ENCODE data around the gene ZNF599. TPM values are rescaled to one million over a fixed set of nuclear protein-coding genes. Genes with fewer than 3 reads are reported as not detected.

Gene ZNF599
- total RNA-seq, 1 donor, result 6.7 TPM

DNA sequence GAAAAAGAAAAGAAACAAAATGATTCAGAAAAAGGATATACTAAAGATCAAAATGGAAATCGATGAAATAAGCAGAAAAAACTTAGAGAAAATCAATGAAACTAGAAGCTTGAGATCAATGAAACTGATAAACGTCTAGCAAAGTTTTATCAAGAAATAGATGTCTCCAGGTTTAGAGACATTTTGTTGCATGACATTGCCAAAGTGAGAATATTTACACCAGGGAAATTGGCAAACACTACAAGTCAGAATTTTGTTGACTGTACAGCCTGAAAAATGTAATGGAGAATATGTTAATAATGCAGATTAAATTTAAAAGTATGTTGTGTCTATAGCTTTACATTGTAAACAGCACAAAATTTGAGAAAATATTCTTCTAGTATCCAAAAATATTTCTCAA is 5.3 kb upstream of the ZNF599 start:
- no peak overlapping the region for H3K4me3 ChIP-seq (ENCODE audit: low read depth, low read length)
- no peak for DNase-seq (ENCODE audit: low read depth)
- no peak for TF ChIP-seq CTCF (IDR thresholded peaks at IDR 0.05; ENCODE audit: insufficient read depth, low read length)

GRCh38 chr19:34774857-34775256 is 1.8 kb upstream of the ZNF599 start:
- DNase-seq (ENCODE audit: low read depth), result no peak
- no peak overlapping the region for H3K4me3 ChIP-seq (ENCODE audit: low read depth, low read length)
- TF ChIP-seq CTCF (IDR thresholded peaks at IDR 0.05; ENCODE audit: insufficient read depth, low read length), result no peak

- peak overlapping the region; percentile 94 for H3K4me3 ChIP-seq (ENCODE audit: low read depth, low read length)
- TF ChIP-seq CTCF (IDR thresholded peaks at IDR 0.05; ENCODE audit: insufficient read depth, low read length), result no peak
- no peak for DNase-seq (ENCODE audit: low read depth)
Measured at GRCh38 chr19:34773555-34773864, 495 bp upstream of the ZNF599 start.

- no peak for DNase-seq (ENCODE audit: low read depth)
- TF ChIP-seq CTCF (IDR thresholded peaks at IDR 0.05; ENCODE audit: insufficient read depth, low read length), result no peak
- no peak overlapping the region for H3K4me3 ChIP-seq (ENCODE audit: low read depth, low read length)
Measured at GRCh38 chr19:34767951-34768350, 5.1 kb downstream of the ZNF599 start.

DNA sequence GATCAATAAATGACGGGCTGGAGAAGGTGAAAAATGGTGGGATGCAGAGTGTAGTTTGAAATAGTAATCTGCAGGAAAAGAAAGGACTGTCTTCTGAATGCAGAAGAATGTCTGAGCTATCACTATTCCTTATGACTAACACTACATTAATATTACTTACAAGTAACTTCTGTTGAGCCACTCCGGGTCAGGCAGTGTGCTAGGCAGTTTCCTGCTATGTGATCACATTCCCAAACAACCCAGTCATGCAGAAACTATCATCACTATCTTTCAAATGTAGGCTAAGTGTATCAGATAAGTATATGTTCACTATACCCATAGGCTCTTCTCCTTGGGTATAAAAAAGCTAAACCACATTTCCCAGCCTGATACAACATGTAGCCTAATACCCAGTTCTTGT is 6.6 kb downstream of the ZNF599 start:
- no peak for TF ChIP-seq CTCF (IDR thresholded peaks at IDR 0.05; ENCODE audit: insufficient read depth, low read length)
- no peak for DNase-seq (ENCODE audit: low read depth)
- H3K4me3 ChIP-seq (ENCODE audit: low read depth, low read length), result no peak overlapping the region

DNA sequence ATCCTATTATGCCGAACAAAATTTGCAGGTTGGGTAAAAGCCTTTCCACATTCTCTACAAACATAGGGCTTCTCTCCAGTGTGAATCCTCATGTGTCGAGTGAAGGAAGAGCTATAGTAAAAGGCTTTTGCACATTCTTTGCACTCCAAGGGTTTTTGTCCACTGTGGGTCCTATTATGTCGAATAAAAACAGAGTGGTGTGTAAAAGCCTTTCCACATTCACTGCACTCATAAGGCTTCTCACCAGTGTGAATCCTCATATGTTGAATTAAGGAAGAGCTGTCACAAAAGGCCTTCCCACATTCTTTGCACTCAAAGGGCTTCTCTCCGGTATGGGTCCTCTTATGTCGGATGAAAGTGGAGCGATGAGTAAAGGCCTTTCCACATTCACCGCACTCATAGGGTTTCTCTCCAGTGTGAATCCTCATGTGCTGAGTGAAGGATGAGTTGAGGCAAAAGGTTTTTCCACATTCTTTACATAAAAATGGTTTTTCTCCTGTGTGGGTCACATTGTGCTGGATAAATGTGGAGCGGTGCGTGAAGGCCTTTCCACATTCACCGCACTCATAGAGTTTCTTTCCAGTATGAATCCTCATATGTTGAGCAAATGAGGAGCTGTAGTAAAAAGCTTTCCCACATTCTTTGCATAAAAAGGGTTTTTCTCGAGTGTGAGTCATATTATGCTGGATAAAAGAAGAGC is 13.6 kb downstream of the ZNF599 start:
- no peak for DNase-seq (ENCODE audit: low read depth)
- H3K4me3 ChIP-seq (ENCODE audit: low read depth, low read length), result no peak overlapping the region
- no peak for TF ChIP-seq CTCF (IDR thresholded peaks at IDR 0.05; ENCODE audit: insufficient read depth, low read length)

DNA sequence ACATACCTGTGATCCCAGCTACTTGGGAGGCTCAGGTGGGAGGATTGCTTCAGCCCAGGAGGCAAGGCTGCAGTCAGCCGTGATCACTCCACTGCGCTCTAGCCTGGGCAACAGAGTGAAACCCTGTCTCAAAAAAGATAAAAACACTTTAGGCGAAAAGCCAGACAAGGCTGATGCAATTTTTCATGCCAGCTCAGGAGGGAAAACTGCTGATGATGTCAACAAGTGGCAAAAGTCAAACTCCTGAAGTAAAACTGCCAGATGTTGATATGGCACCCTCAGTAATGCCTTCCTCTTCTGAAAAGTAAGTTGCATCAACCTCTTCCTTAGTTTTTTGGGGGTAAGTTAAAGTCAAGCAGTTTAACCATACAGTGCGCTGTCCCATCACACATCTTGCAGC is 15.6 kb downstream of the ZNF599 start:
- DNase-seq (ENCODE audit: low read depth), result no peak
- H3K4me3 ChIP-seq (ENCODE audit: low read depth, low read length), result no peak overlapping the region
- no peak for TF ChIP-seq CTCF (IDR thresholded peaks at IDR 0.05; ENCODE audit: insufficient read depth, low read length)

Data from fibroblast of the aortic adventitia (primary cell).